COLO668 (cell line): ENCODE data around the gene ASXL3.
A peak's percentile ranks its signal among the peaks of the same experiment; 100 is the strongest.

Experiments
- DNase-seq: peaks from one replicate; lab custom pipeline; 2025; ENCODE audit not compliant: unreplicated experiment; lab: John Stamatoyannopoulos, UW

The ASXL3 gene

DNA sequence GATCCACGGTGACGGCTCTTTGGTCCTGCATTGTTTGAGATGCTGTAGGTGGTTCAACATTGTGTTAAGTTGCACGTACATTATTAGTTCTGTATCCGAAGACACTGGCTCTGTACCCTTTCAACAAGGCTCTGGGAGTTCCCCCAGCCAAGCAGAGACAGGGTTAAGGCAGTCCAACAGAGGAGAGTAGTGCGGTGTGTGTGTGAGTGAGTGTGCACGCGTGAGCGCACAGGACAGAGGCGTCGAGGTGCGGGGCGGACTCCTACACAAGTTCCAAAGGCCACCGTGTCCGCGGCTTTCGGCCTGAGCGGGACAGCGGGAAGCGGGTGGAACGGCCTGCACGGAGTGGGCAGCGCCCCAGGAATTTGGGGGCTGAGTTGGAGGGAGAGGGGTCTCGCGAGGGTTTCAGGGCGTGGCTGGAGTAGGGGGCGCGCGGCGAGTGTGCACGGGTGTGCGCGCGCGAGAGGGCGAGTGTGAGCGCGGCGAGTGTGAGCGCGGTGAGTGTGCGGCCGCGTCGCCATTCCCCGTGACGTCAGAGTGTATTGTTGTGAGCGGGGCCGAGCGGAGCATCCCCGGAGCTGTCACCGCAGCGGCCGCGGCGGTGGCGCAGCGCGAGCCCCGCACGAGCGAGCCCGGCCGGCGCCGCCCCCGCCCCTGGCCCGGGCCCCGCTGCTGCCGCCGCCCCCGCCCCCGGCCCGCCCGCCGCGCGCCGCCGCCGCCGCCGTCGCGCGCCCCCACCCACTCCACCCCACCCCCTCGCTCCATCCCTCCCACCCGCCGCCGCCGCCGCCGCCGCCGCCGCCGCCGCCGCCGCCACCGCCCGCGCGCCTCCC lies at the start of gene ASXL3:
TSS of gene ASXL3 (plus strand) at position 535 of the 833 bp plus-strand sequence. CDS start 413 bp downstream, outside the sequence.
- peak; percentile 86 for DNase-seq

GRCh38 chr18:33532978-33533377 lies 45.0 kb upstream of the ASXL3 start:
- DNase-seq = no peak

- DNase-seq = no peak
Observed at GRCh38 chr18:33536904-33537303, 41.1 kb upstream of the ASXL3 start.

DNA sequence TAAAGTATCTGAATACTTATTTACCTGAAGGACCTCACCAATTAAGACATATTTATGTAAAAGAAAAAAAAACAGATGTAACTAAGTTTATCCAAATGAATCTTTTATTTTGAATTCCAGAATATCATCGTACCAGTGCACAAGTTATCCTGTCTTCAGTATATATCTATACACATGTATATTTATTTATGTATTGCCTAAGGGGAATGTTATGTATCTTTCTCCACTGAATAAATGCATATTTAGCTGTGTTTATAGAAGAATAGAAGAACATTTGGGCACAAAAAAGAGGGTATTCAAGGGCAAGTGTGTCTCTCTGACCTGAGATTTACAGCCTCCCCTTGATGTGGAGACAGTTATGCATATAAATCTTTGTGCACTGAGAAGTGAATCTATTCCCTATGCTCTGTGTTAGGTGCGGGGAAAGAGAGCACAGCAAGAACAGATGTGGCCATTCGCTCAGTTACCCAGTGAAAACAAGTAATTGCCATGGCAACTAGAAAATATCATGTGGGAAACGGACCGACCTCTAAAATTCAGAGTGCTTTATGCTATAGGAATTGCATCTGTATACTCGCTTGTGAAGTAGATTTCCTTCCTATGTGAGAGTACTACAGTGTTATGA lies 39.5 kb upstream of the ASXL3 start:
- no peak for DNase-seq

- DNase-seq = no peak
Observed at GRCh38 chr18:33540392-33540791, 37.6 kb upstream of the ASXL3 start.

DNA sequence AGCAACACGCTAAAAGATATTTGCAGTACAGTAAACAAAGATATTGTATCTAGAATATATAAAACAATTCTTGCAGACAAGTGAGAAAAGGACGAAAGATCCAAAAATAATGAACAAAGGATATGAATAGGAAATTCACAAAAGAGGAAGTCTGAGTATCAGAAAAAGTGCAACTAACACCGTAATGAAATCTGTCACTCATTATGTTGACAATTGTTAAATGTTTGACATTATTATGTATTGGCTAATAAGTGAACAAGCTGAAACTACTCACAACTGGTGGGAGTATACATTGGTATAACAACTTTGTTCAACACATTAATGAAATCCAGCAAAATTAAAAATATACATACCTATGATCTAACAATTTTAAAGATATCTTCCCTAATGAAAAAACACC lies 36.7 kb upstream of the ASXL3 start:
- no peak for DNase-seq

DNA sequence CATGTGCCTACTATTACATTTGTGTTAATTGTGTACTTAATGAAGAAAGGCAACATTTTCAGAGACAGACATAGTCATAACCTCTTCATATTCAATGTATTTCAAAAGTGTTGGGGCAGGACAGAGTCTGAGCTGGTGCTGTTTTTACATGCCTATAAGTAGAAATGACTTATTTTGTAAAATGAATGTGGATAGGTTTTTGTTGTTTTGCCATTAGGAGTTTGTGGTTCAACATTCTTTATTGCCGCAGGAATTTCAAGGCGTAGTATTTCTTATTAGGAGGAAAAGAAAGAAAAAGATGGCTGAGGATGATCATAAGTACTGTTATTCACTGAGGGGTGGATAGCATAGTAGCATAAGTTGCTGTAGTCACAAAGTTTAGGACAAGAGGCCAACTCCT lies 21.2 kb upstream of the ASXL3 start:
- DNase-seq = no peak

- no peak for DNase-seq
Observed at GRCh38 chr18:33557706-33558105, 20.3 kb upstream of the ASXL3 start.

DNA sequence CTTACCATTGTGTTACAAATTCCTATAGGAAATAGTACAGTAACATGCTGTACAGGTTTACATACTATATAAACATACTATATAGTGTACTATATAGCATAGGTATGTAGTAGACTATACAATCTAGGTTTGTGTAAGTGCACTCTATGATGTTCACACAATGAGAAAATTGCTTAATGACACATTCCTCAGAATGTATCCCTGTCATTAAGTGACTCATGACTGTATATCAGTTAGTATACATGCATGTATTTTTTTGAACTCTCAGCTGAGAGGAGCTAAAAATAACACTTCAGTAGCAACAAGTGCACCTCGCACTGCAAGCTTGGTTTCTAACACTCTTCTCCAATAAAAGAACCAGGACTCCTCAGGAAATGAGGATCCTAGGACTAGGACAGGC lies 19.5 kb upstream of the ASXL3 start:
- no peak for DNase-seq

DNA sequence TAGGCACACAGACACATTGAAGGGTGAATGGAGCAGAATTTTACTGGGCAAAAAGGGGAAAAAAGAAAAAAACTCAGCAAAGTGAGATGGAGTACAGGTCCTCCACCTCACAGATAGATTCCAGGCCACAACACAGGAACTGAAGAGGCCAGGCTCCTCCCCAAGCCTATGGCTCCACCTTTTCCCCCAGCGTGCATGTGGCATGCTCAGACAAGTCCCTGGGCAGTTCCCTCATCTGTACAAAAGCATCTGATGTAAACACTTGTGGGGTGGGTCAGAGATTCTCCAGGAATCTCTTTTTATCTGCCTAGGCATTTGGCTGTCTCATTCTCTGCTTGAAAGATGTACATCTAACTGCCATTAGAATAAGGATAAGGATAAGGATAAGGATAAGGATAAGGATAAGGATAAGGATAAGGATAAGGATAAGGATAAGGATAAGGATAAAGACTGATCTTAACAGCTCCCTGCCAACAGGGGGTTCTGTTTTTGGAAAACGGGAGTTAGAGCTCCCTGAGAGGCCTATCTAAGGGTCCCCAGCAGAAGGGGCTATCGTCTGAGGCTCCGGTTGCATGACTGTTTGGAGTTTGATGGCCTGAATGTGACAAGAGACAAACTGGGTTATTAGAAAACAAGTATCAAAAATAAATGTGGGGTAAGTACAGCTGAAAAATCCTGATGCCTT lies 17.2 kb upstream of the ASXL3 start:
- peak; percentile 46 for DNase-seq

- DNase-seq = no peak
Observed at GRCh38 chr18:33562741-33563140, 15.3 kb upstream of the ASXL3 start.

DNA sequence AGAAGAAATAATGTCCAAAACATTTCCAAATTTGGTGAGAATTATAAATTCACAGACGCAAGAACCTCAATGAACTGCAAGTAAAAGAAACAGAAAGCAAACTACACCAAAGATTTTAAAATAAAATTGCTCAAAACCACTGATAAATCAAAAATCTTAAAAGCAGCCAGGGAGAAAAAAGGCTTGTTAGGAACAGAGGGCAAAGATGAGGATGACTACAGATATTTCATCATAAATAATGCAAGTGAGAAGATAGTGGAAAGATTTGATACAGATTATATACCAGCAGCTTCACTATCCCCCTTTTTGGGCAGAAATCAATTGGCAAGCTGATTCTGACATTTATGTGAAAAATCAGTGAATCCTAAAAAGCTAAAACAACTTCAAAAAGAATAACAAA lies 10.3 kb upstream of the ASXL3 start:
- DNase-seq = no peak

DNA sequence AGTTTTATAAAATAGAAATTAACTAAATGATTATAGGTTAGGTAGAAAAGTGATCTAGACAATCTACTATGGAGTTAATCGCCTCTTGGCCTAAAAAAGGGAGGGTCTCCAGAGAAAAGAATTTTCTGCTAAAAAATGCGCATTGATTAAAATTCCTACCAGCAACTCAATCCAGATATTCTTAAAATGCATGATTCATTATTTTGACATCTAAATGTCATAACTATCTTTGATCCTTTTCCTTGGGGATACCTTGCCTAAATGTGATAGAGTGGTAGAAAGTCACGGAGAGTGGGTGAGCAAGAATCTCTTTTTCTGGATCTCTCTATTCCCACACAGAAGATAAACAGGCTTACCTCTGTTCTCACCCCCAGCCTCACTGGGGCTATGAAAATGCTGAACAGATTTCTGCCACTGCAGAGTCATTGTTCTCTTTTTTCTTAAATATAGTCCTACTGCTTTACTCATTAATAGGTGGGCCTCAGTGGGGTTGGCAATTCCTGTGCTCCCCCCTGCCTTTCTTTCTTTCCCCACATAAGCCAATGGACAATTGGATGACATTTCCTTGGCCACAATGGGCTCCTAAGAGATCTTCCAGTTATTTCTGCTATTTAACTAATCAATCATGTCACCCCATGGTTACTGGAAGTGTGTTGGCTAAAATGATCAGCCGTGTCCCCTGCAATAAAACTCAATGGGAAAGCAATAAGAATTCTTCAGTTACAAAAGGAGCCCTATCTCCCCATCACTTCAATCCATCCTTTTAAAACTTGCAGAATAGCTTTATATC lies 5.8 kb upstream of the ASXL3 start:
- DNase-seq = no peak

DNA sequence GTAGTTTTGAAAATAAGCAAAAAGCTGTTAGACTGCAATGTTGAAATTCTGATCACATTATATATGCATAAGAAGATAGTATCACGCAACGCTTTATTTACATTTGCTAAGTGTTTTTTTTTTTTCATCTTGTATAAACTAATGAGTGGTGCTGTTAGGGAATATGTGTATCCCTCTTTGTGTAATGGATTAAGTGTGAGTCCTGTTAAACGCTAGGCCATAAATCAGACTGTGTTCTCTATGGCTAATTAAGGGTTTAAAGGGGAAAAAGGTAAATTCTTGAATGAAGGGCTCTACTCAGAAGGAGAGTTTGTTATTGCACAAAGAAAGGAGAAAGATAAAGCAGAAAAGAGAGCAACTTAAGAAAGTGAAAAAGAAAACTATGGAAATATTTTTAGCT lies 4.8 kb upstream of the ASXL3 start:
- no peak for DNase-seq

- DNase-seq = no peak
Observed at GRCh38 chr18:33575451-33575850, 2.6 kb upstream of the ASXL3 start.

- DNase-seq = no peak
Observed at GRCh38 chr18:33576999-33577646, 896 bp upstream of the ASXL3 start.

DNA sequence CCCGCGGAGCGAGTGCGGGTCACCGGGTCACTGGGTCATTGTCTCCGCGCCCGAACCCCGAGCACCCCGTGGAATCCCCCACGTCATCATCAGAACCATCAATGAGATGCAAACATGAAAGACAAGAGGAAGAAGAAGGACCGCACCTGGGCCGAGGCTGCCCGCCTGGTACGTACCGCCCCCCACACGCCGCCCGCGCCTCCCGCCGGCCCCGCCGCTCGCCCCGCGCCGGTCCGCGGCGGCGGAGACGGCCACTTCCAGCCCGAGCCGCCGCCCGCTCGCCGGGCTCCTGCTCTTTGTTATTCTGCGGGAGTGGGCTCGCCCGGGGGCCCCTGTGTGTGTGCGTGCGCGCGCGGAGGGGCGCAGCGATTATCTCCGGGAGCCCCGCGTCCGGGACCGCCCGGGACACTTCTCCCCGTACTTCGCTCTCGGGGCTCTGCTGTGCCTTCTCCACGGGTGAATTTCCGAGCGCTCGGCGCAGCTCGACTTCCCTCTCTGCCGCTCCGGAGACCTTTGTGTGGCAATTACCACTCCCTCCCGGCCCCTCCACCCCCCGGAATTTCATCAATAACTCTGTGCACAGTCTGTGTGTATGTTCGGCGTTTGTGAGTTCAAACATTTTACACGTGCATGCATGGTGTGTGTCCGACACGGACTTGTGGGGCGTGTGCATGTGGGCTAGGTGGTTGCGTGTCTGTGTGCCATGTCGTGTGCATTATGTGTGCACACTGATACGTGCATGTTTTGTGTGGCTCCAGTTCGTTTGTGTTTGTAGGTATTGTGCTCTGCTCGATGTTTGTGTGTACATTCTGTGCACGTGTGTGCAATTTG lies 714 bp downstream of the ASXL3 start:
- DNase-seq = peak; percentile 79

- DNase-seq = no peak
Observed at GRCh38 chr18:33579349-33580215, 1.6 kb downstream of the ASXL3 start.

DNA sequence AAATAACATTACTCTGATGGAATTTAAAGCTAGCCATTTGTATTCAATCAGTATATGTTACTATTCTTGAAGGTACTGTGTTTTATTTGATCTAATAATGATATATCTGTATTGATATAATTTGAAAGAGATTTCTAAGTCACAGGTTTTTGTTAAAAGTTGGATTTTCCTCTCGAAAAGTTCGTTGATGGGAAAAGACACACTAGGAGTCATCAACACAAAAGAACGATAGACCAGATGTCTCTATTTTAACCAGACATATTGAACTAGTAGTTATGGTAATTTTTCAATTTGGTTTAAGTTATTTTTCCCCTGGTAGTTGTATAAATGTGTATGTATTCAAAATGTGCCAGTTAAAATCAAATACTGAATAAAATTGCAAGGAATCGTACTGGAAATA lies 2.5 kb downstream of the ASXL3 start:
- no peak for DNase-seq
